Endothelial cell of umbilical vein (primary cell): ENCODE data around the gene MGLL. TPM values are rescaled to one million over a fixed set of nuclear protein-coding genes. Genes with fewer than 3 reads are reported as not detected.

Experiments
- BruUV-seq: library from RNA; stranded (reverse); fragments of 400-500 nt; replicated peaks from 2 replicates; lab custom pipeline; 2021; lab: Mats Ljungman, UMichigan
- CTCF ChIA-PET: fragments of 300-600, 350-600 bp; sonication (Branson Sonifier 250); formaldehyde crosslinking; loops from one replicate; lab custom pipeline; 2021; ENCODE audit warnings: antibody characterized with exemption, inconsistent platforms; lab: Charles Lee
- POLR2A ChIA-PET: fragments of 300-600, 350-600 bp; sonication (Branson Sonifier 250); formaldehyde crosslinking; loops from one replicate; lab custom pipeline; 2021; ENCODE audit warnings: antibody characterized with exemption, inconsistent platforms; lab: Charles Lee
- DNase-seq: peaks from one replicate; pipeline ENCODE4 v3.0.0-alpha.2; 2011; ENCODE audit warnings: low read depth, low spot score
- FAIRE-seq: peaks from 2 replicates; lab custom pipeline; 2011; peaks lifted over from hg19 to GRCh38; lab: Jason Lieb, UNC
- H2AFZ ChIP-seq: 2 replicates; pipeline ENCODE4 v1.6.0; 2012; ENCODE audit warnings: low read depth, low read length, control low read depth, inconsistent platforms
- H3K27ac ChIP-seq: 2 replicates; pipeline ENCODE4 v1.5.1; 2011; ENCODE audit warnings: low read depth, mild to moderate bottlenecking, control low read depth, low read length, moderate library complexity; ENCODE audit not compliant: insufficient read depth
- H3K27me3 ChIP-seq, 2 experiments: 2 replicates each; pipeline versions ENCODE4 v1.6.0 to v1.6.1; 2011; ENCODE audit warnings: low read length in 2 of 2, mixed read lengths in 1 of 2; ENCODE audit not compliant: control insufficient read depth in 2 of 2, insufficient read depth in 2 of 2
- H3K36me3 ChIP-seq, 2 experiments: 2 replicates in 1 of 2; 3 replicates in 1 of 2; pipeline ENCODE4 v1.5.1; 2011; ENCODE audit warnings: low read length in 2 of 2, mild to moderate bottlenecking in 1 of 2, moderate library complexity in 1 of 2; ENCODE audit not compliant: control insufficient read depth in 2 of 2, insufficient read depth in 2 of 2; ENCODE audit errors: extremely low read depth in 1 of 2
- H3K4me1 ChIP-seq: 3 replicates; pipeline ENCODE4 v1.5.1; 2011; ENCODE audit warnings: mild to moderate bottlenecking, low read length; ENCODE audit not compliant: control insufficient read depth, insufficient read depth; ENCODE audit errors: extremely low read depth
- H3K4me2 ChIP-seq: 2 replicates; pipeline ENCODE4 v1.6.1; 2011; ENCODE audit warnings: low read length, control low read depth, mixed read lengths; ENCODE audit not compliant: insufficient read depth
- H3K4me3 ChIP-seq, 3 experiments: fragments of 200-600 bp in 1 of 3; sonication (generic), shearing (Covaris generic) in 1 of 3; replicated peaks in 1 of 3; 2 replicates each; pipeline ENCODE4 v1.5.1; 2011 to 2016; ENCODE audit warnings: control low read depth in 3 of 3, low read length in 3 of 3, mild to moderate bottlenecking in 2 of 3, inconsistent platforms in 1 of 3, low read depth in 1 of 3, moderate library complexity in 1 of 3; ENCODE audit not compliant: insufficient read depth in 1 of 3
- H3K79me2 ChIP-seq: 2 replicates; pipeline ENCODE4 v1.6.0; 2012; ENCODE audit warnings: low read length, inconsistent platforms; ENCODE audit not compliant: control insufficient read depth, insufficient read depth
- H3K9ac ChIP-seq: replicated peaks from 2 replicates; pipeline ENCODE3; 2011; ENCODE audit warnings: low read length, control low read depth; ENCODE audit not compliant: insufficient read depth; ENCODE audit errors: extremely low read depth
- H3K9me1 ChIP-seq: replicated peaks from 3 replicates; pipeline ENCODE4 v1.6.0; 2011; ENCODE audit warnings: mild to moderate bottlenecking, low read length; ENCODE audit not compliant: control insufficient read depth, insufficient read depth; ENCODE audit errors: extremely low read depth
- H3K9me3 ChIP-seq: replicated peaks from 2 replicates; pipeline ENCODE4 v1.5.1; 2012; ENCODE audit warnings: low read length, inconsistent platforms; ENCODE audit not compliant: control insufficient read depth, insufficient read depth
- H4K20me1 ChIP-seq: replicated peaks from 2 replicates; pipeline ENCODE3; 2011; ENCODE audit warnings: mild to moderate bottlenecking, low read length; ENCODE audit not compliant: control insufficient read depth, insufficient read depth; ENCODE audit errors: extremely low read depth
- CTCF ChIP-seq, 2 donors: IDR thresholded peaks; 1 replicate in 1 of 2; 2 replicates in 1 of 2; pipeline ENCODE4 v1.5.1; 2011; ENCODE audit warnings: low read length in 2 of 2, mild to moderate bottlenecking in 2 of 2, moderate library complexity in 2 of 2, control low read depth in 1 of 2, inconsistent platforms in 1 of 2, low read depth in 1 of 2; ENCODE audit not compliant: insufficient read depth in 1 of 2; ENCODE audit errors: extremely low read depth in 1 of 2
- FOS ChIP-seq: IDR thresholded peaks from 2 replicates; pipeline ENCODE4 v1.6.1; 2011; ENCODE audit warnings: mild to moderate bottlenecking, low read length, moderate library complexity, borderline replicate concordance; ENCODE audit not compliant: insufficient read depth
- GATA2 ChIP-seq: IDR thresholded peaks from 2 replicates; pipeline ENCODE4 v1.7.0; 2011; ENCODE audit warnings: low read depth, mild to moderate bottlenecking, moderate library complexity, mixed read lengths, low read length; ENCODE audit not compliant: insufficient read length, insufficient read depth
- JUN ChIP-seq: IDR thresholded peaks from 2 replicates; pipeline ENCODE4 v1.6.1; 2011; ENCODE audit warnings: borderline replicate concordance, low read depth; ENCODE audit not compliant: insufficient read length, insufficient read depth
- MYC ChIP-seq: IDR thresholded peaks from one replicate; pipeline ENCODE4 v1.6.1; 2011; ENCODE audit warnings: mild to moderate bottlenecking, low read depth, low read length
- dilution Hi-C: fragments of 300-500 bp; cut with MboI; formaldehyde crosslinking; loops from one replicate; pipeline ENCODE4 v1.15.0; 2019; ENCODE audit warnings: low sequenced_read_pairs; ENCODE audit not compliant: extremely low pct_ligation_motif_present
- intact Hi-C: fragments of 100-400 bp; cut with micrococcal nuclease; formaldehyde crosslinking; loops from one replicate; pipeline ENCODE4 v1.10.0; 2022
- polyA plus RNA-seq, 4 experiments: library from polyadenylated mRNA; depleted of rRNA in 3 of 4; stranded (reverse) in 3 of 4; unstranded in 1 of 4; fragments of >200 nt; gene quantifications; 2 replicates each; pipeline versions ENCODE4 v1.2.1 to v1.2.3, GENCODE V29; 2011 to 2012; ENCODE audit warnings: missing spikeins in 1 of 4
- total RNA-seq: library from RNA; stranded (reverse); gene quantifications from 2 replicates; pipeline ENCODE4 v1.2.3, GENCODE V29; 2021

The MGLL gene
- total and polyA plus RNA-seq, 2 donors (not counting 3 experiments of a cell fraction or from before 2014, with no cell fraction given): 30.7 to 60.2 TPM

GRCh38 chr3:127743351-127744252 is 78.7 kb downstream of the MGLL start:
- H3K4me1 ChIP-seq: peaks cover 21% of the 10 kb centered on the region

More at GRCh38 chr3:127743351-127744252, 78.7 kb downstream of the MGLL start:
- Histone ChIP-seq H3K79me2 (no peaks in the 10 kb centered on the region), H2AFZ (no peak overlapping the region), H3K4me2 (no peak overlapping the region), H4K20me1 (no peaks in the 10 kb centered on the region), H3K9me1 (no peaks in the 10 kb centered on the region), H3K27ac (no peak overlapping the region), H3K9me3 (no peaks in the 10 kb centered on the region), H3K9ac (no peak overlapping the region), H3K4me3 (no peak overlapping the region), H3K36me3 (no peaks in the 10 kb centered on the region), H3K27me3 (no peaks in the 10 kb centered on the region)
- TF ChIP-seq CTCF (IDR thresholded peaks at IDR 0.05; ENCODE audit: extremely low read depth in 1 of 2, insufficient read depth in 1 of 2, low read depth in 1 of 2, low read length in 2 of 2) (no peak), GATA2 (no peak), FOS (no peak), JUN (no peak), MYC (no peak)
- ChIA-PET CTCF (interaction anchor here (0.7 kb wide), 1 partner anchor 100 kb away, joined by 3 read pairs; no protein-coding TSS in a partner anchor), POLR2A (no interaction called here)
- intact Hi-C loops (no loop called here), dilution Hi-C loops (no loop called here)
- BruUV-seq: no TSS peak
- DNase-seq: no peak
- no peak for FAIRE-seq
